GM12873 (cell line): ENCODE results near the gene CRIP2.

Experiments
- CTCF ChIP-seq: IDR thresholded peaks from 2 replicates; pipeline ENCODE4 v1.5.1; 2012; ENCODE audit warnings: low read depth, mild to moderate bottlenecking, moderate library complexity, low read length, control low read depth; ENCODE audit not compliant: insufficient read depth; ENCODE audit errors: missing control alignments

CRIP2 gene

GRCh38 chr14:105430565-105430964 lies 44.1 kb upstream of the CRIP2 start:
- no peak for TF ChIP-seq CTCF

GRCh38 chr14:105431256-105431655 lies 43.4 kb upstream of the CRIP2 start:
- TF ChIP-seq CTCF, result no peak

GRCh38 chr14:105432657-105433056 lies 42.0 kb upstream of the CRIP2 start:
- no peak for TF ChIP-seq CTCF

GRCh38 chr14:105433161-105433605 lies 41.4 kb upstream of the CRIP2 start:
- no peak for TF ChIP-seq CTCF

- no peak for TF ChIP-seq CTCF
These were observed 38.2 kb upstream of the CRIP2 start for GRCh38 chr14:105436402-105436801.

- no peak for TF ChIP-seq CTCF
These were observed 37.5 kb upstream of the CRIP2 start for GRCh38 chr14:105436891-105437722.

GRCh38 chr14:105437723-105438500 lies 36.7 kb upstream of the CRIP2 start:
- no peak for TF ChIP-seq CTCF
